Liver (tissue), 9 donors: ENCODE measurements around the gene COL8A2. TPM values are rescaled to one million over a fixed set of nuclear protein-coding genes. Genes with fewer than 3 reads are reported as not detected.

Experiments used
- DNase-seq: peaks from one replicate; pipeline ENCODE4 v3.0.0-alpha.2; 2017; ENCODE audit warnings: low spot score
- H3K27ac ChIP-seq, 2 donors: one replicate each; pipeline ENCODE4 v1.7.0; 2013; ENCODE audit warnings: inconsistent platforms in 2 of 2, low read length in 2 of 2, control low read depth in 1 of 2, low read depth in 1 of 2, mild to moderate bottlenecking in 1 of 2
- H3K27me3 ChIP-seq, 4 donors: one replicate each; pipeline versions ENCODE4 v1.6.1 to v1.7.0; 2013; ENCODE audit warnings: low read length in 3 of 4, inconsistent platforms in 1 of 4, mild to moderate bottlenecking in 1 of 4, moderate library complexity in 1 of 4; ENCODE audit not compliant: control insufficient read depth in 4 of 4, insufficient read depth in 4 of 4
- H3K36me3 ChIP-seq, 4 donors: one replicate each; pipeline versions ENCODE4 v1.6.1 to v1.7.0; 2013; ENCODE audit warnings: low read length in 3 of 4, mild to moderate bottlenecking in 3 of 4, low read depth in 1 of 4, moderate library complexity in 1 of 4; ENCODE audit not compliant: control insufficient read depth in 4 of 4, insufficient read depth in 3 of 4
- H3K4me1 ChIP-seq, 4 donors: one replicate each; pipeline versions ENCODE4 v1.6.1 to v1.7.0; 2013; ENCODE audit warnings: low read length in 3 of 4, mild to moderate bottlenecking in 3 of 4, moderate library complexity in 1 of 4; ENCODE audit not compliant: control insufficient read depth in 4 of 4, insufficient read depth in 4 of 4
- H3K4me3 ChIP-seq, 3 donors: one replicate each; pipeline versions ENCODE4 v1.6.1 to v1.7.0; 2013; ENCODE audit warnings: low read length in 3 of 3, control low read depth in 1 of 3, low read depth in 1 of 3, mild to moderate bottlenecking in 1 of 3
- H3K9ac ChIP-seq, 2 donors: one replicate each; pipeline ENCODE4 v1.7.0; 2013; ENCODE audit warnings: low read length in 2 of 2, mild to moderate bottlenecking in 2 of 2, moderate library complexity in 2 of 2, control low read depth in 1 of 2, low read depth in 1 of 2
- H3K9me3 ChIP-seq, 4 donors: one replicate each; pipeline versions ENCODE4 v1.6.1 to v1.7.0; 2013; ENCODE audit warnings: low read length in 3 of 4; ENCODE audit not compliant: control insufficient read depth in 4 of 4
- FOXA1 ChIP-seq: IDR thresholded peaks from 2 replicates; pipeline ENCODE4 v1.6.1; 2016; ENCODE audit warnings: antibody characterized with exemption
- FOXA2 ChIP-seq: IDR thresholded peaks from 2 replicates; pipeline ENCODE4 v1.6.1; 2016; ENCODE audit warnings: antibody characterized with exemption
- GABPA ChIP-seq, 2 donors: IDR thresholded peaks in 1 of 2; conservative IDR thresholded peaks in 1 of 2; 2 replicates each; pipeline ENCODE4 v1.6.1; 2016; ENCODE audit warnings: antibody characterized with exemption in 2 of 2, mild to moderate bottlenecking in 1 of 2, moderate library complexity in 1 of 2
- HNF4A ChIP-seq, 2 donors: conservative IDR thresholded peaks; 2 replicates each; pipeline ENCODE4 v1.6.1; 2016; ENCODE audit warnings: antibody characterized with exemption in 2 of 2, mild to moderate bottlenecking in 2 of 2
- RAD21 ChIP-seq, 2 donors: IDR thresholded peaks; 2 replicates each; pipeline ENCODE4 v1.6.1; 2016; ENCODE audit warnings: antibody characterized with exemption in 2 of 2, mild to moderate bottlenecking in 2 of 2
- RXRA ChIP-seq, 2 donors: IDR thresholded peaks; 2 replicates each; pipeline ENCODE4 v1.6.1; 2017 to 2018; ENCODE audit warnings: antibody characterized with exemption in 2 of 2, mild to moderate bottlenecking in 1 of 2
- SP1 ChIP-seq: IDR thresholded peaks from 2 replicates; pipeline ENCODE4 v1.6.1; 2018; ENCODE audit warnings: antibody characterized with exemption, mild to moderate bottlenecking
- TAF1 ChIP-seq: conservative IDR thresholded peaks from 2 replicates; pipeline ENCODE4 v1.6.1; 2016; ENCODE audit warnings: antibody characterized with exemption, mild to moderate bottlenecking
- YY1 ChIP-seq: IDR thresholded peaks from 2 replicates; pipeline ENCODE4 v1.6.1; 2016; ENCODE audit warnings: antibody characterized with exemption, mild to moderate bottlenecking
- WGBS: extraction: QIAGEN DNeasy Blood & Tissue Kit; methylation state at CpG from one replicate; pipeline ENCODE4 v1.1.7; 2013; 5-methylcytosine and 5-hydroxymethylcytosine counted together
- polyA plus RNA-seq, 2 donors: library from polyadenylated mRNA; stranded (reverse) in 1 of 2; unstranded in 1 of 2; fragments of 200-250 nt in 1 of 2; fragments of >200 nt in 1 of 2; fragmentation: Nextera tagmentation in 1 of 2; extraction: Ambion mirVana in 1 of 2; gene quantifications; one replicate each; pipeline versions ENCODE4 v1.2.1 to v1.2.3, GENCODE V29; 2013 to 2015
- total RNA-seq, 2 donors: library from RNA; depleted of rRNA; stranded (reverse); fragments of >200 nt; gene quantifications; one replicate each; pipeline ENCODE4 v1.2.3, GENCODE V29; 2014
- TF ChIP-seq, protein P1 (sequence below): IDR thresholded peaks from 2 replicates; pipeline ENCODE4 v1.6.1; 2016; ENCODE audit warnings: antibody characterized with exemption
- TF ChIP-seq, protein P2 (sequence below): IDR thresholded peaks from 2 replicates; pipeline ENCODE4 v1.6.1; 2016; ENCODE audit warnings: antibody characterized with exemption, mild to moderate bottlenecking
- TF ChIP-seq, protein P3 (sequence below): fragments of 150-350 bp; IDR thresholded peaks from 2 replicates; pipeline ENCODE4 v1.5.1; 2017; ENCODE audit warnings: improper control_type of control experiment, low read depth, low read length; ENCODE audit not compliant: missing input control
- TF ChIP-seq, protein P4 (sequence below): IDR thresholded peaks from 2 replicates; pipeline ENCODE4 v1.6.1; 2016; ENCODE audit warnings: antibody characterized with exemption
- donor health status: healthy.
- donor health status: healthy.
- donor health status: healthy.
- donor health status: healthy.
- donor health status: healthy.

COL8A2 gene
- total and polyA plus RNA-seq, 4 donors: 0.04 to 0.47 (median 0.35) TPM

DNA sequence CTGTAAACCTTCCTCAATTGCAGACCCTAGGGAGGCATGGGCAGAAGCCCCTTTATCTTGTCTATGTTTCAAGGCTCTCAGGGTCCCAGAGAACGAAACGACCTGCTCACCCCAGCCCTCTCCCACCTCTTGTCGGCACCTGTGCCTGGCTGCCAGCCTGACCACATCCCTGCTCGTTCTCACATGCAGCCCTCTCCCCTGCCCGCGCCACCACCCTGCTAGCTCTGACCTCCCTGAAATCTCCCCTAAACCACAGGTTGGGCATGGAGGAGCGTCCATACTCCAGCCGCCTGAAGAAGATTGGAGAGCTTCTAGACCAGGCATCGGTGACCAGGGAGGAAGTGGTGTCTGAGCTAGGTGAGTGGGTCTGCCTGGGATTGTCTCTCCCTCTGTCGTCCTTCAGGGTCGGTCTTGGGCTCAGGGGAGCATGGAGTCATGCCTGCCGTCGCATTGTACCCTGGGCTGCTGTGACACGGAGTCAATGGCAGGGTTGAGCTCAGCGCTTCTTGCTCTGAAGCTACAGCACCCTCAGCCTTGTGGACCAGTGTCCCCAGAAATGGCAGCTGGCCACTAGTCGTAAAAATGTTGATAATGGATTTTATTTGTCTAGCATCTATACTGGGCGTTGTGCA lies 32.7 kb downstream of the COL8A2 start:
- TF ChIP-seq HNF4A (conservative IDR thresholded peaks at IDR 0.05): no peak
- no peak for TF ChIP-seq TAF1
- no peak for TF ChIP-seq GABPA (IDR thresholded peaks at IDR 0.05 in 1 of 2, conservative IDR thresholded peaks at IDR 0.05 in 1 of 2)
- TF ChIP-seq FOXA1: no peak
- TF ChIP-seq, protein P1, sequence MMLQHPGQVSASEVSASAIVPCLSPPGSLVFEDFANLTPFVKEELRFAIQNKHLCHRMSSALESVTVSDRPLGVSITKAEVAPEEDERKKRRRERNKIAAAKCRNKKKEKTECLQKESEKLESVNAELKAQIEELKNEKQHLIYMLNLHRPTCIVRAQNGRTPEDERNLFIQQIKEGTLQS: no peak
- TF ChIP-seq RXRA (IDR thresholded peaks at IDR 0.05): no peak
- TF ChIP-seq RAD21 (IDR thresholded peaks at IDR 0.05): no peak
- TF ChIP-seq, protein P2, sequence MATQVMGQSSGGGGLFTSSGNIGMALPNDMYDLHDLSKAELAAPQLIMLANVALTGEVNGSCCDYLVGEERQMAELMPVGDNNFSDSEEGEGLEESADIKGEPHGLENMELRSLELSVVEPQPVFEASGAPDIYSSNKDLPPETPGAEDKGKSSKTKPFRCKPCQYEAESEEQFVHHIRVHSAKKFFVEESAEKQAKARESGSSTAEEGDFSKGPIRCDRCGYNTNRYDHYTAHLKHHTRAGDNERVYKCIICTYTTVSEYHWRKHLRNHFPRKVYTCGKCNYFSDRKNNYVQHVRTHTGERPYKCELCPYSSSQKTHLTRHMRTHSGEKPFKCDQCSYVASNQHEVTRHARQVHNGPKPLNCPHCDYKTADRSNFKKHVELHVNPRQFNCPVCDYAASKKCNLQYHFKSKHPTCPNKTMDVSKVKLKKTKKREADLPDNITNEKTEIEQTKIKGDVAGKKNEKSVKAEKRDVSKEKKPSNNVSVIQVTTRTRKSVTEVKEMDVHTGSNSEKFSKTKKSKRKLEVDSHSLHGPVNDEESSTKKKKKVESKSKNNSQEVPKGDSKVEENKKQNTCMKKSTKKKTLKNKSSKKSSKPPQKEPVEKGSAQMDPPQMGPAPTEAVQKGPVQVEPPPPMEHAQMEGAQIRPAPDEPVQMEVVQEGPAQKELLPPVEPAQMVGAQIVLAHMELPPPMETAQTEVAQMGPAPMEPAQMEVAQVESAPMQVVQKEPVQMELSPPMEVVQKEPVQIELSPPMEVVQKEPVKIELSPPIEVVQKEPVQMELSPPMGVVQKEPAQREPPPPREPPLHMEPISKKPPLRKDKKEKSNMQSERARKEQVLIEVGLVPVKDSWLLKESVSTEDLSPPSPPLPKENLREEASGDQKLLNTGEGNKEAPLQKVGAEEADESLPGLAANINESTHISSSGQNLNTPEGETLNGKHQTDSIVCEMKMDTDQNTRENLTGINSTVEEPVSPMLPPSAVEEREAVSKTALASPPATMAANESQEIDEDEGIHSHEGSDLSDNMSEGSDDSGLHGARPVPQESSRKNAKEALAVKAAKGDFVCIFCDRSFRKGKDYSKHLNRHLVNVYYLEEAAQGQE: no peak
- TF ChIP-seq YY1: no peak
- TF ChIP-seq, protein P3, sequence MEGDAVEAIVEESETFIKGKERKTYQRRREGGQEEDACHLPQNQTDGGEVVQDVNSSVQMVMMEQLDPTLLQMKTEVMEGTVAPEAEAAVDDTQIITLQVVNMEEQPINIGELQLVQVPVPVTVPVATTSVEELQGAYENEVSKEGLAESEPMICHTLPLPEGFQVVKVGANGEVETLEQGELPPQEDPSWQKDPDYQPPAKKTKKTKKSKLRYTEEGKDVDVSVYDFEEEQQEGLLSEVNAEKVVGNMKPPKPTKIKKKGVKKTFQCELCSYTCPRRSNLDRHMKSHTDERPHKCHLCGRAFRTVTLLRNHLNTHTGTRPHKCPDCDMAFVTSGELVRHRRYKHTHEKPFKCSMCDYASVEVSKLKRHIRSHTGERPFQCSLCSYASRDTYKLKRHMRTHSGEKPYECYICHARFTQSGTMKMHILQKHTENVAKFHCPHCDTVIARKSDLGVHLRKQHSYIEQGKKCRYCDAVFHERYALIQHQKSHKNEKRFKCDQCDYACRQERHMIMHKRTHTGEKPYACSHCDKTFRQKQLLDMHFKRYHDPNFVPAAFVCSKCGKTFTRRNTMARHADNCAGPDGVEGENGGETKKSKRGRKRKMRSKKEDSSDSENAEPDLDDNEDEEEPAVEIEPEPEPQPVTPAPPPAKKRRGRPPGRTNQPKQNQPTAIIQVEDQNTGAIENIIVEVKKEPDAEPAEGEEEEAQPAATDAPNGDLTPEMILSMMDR: no peak
- no peak for TF ChIP-seq SP1
- no peak for TF ChIP-seq FOXA2
- TF ChIP-seq, protein P4, sequence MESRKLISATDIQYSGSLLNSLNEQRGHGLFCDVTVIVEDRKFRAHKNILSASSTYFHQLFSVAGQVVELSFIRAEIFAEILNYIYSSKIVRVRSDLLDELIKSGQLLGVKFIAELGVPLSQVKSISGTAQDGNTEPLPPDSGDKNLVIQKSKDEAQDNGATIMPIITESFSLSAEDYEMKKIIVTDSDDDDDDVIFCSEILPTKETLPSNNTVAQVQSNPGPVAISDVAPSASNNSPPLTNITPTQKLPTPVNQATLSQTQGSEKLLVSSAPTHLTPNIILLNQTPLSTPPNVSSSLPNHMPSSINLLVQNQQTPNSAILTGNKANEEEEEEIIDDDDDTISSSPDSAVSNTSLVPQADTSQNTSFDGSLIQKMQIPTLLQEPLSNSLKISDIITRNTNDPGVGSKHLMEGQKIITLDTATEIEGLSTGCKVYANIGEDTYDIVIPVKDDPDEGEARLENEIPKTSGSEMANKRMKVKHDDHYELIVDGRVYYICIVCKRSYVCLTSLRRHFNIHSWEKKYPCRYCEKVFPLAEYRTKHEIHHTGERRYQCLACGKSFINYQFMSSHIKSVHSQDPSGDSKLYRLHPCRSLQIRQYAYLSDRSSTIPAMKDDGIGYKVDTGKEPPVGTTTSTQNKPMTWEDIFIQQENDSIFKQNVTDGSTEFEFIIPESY: no peak
- Histone ChIP-seq H3K9ac (no peak overlapping the region), H3K36me3 (peaks cover 7 to 43% (median 23%) of the 10 kb centered on the region in 4 donors), H3K27ac (no peak overlapping the region), H3K4me1 (peaks cover 6 to 15% (median 11%) of the 10 kb centered on the region in 4 donors), H3K27me3 (no peaks in the 10 kb centered on the region), H3K9me3 (no peaks in the 10 kb centered on the region), H3K4me3 (no peak overlapping the region)
- 94% methylated on average over 17 of the region's 17 CpGs for WGBS
- no peak for DNase-seq

DNA sequence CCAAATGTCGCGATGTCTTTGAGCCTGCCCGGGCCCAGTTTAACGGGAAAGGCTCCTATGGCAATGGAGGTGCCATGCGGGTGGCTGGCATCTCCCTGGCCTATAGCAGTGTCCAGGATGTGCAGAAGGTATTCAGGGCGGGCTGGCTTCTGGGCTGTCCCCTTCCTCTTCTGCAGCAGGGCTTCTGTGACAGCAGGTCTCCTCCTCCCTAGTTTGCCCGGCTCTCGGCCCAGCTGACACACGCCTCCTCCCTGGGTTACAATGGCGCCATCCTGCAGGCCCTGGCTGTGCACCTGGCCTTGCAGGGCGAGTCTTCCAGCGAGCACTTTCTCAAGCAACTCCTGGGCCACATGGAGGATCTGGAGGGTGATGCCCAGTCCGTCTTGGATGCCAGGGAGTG lies 33.3 kb downstream of the COL8A2 start:
- no peaks in the 10 kb centered on the region for H3K27me3 ChIP-seq
- H3K9me3 ChIP-seq: no peaks in the 10 kb centered on the region
- TF ChIP-seq, protein P2: no peak
- H3K36me3 ChIP-seq: peaks cover 7 to 43% (median 23%) of the 10 kb centered on the region in 4 donors
- peaks cover 6 to 15% (median 11%) of the 10 kb centered on the region in 4 donors for H3K4me1 ChIP-seq
- no peak overlapping the region for H3K27ac ChIP-seq
- H3K4me3 ChIP-seq: no peak overlapping the region
- no peak for DNase-seq
- H3K9ac ChIP-seq: no peak overlapping the region
- 95% methylated on average over 13 of the region's 13 CpGs for WGBS
